Muscle of arm (tissue), 12 donors: ENCODE results near the gene BMPR1A. TPM values are rescaled to one million over a fixed set of nuclear protein-coding genes. Genes with fewer than 3 reads are reported as not detected.
A peak's percentile ranks its signal among the peaks of the same experiment; 100 is the strongest.
"Not testable (repeated sequence)": the region's sequence is repeated elsewhere in the genome, so short reads cannot be mapped to it uniquely, and the experiment has no call there.

ENCODE experiments used
- DNase-seq: peaks from one replicate; pipeline ENCODE4 v3.0.0-alpha.2; 2013
- polyA plus RNA-seq, 12 donors: library from polyadenylated mRNA; unstranded; fragments of 120-200 nt; gene quantifications; one replicate each; pipeline ENCODE4 v1.2.1, GENCODE V29; 2013; ENCODE audit not compliant: insufficient read length in 12 of 12

The BMPR1A gene
- polyA plus RNA-seq, 12 donors = 16.3 to 65.1 (median 55.2) TPM; not detected in 1

DNA sequence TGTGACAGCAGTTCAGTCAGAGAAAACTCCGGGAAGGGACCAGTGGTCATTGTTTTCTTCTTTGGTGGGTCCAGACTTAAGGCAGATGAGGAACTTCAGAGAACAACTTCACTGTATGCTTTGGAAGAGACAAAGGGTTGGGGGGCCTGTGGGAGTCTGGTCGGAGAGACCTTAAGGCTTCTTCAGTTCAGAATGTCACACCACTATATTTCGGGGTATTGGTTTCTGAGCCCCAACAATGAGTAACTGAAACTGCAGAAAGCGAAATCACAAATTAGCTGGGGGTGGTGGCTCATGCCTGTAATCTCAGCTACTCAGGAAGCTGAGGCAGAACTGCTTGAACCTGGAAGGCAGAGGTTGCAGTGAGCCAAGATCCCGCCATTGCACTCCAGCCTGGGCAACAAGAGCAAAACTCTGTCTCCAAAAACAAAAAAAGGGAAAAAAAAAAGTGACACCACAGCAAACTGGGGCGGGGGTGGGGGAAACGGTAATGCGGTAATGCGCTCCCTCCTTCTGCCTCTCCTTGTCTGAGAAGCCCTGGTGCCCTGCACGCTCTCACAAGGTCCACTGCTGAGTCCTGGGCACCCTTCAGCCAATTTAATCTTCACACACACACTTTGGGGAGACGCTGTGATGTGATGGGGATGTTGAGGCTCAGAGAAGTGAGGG is 209.7 kb downstream of the BMPR1A start:
- no peak for DNase-seq

DNA sequence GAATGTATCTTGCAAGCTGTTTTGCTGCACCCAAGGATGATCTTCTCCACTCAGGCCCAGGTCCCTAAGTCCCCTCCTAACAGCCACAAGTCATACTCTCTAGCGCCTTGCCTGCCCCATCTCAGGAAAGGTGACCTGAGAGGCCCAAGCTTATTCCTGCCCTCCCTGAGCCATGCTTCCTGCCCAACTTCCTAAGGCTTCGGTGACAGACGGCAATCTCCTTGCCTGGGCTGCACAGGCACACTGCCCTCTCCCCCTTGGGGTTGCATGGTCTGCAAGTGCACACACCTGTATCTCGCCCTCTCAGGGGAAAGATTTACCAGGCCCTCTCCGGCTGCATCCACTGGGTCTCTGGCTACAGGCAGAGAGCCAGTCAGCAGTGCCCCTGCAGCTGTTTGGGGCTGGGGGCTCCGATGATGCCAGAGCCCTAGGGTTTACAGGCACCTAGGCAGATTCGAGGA is 211.1 kb downstream of the BMPR1A start:
- no peak for DNase-seq

DNA sequence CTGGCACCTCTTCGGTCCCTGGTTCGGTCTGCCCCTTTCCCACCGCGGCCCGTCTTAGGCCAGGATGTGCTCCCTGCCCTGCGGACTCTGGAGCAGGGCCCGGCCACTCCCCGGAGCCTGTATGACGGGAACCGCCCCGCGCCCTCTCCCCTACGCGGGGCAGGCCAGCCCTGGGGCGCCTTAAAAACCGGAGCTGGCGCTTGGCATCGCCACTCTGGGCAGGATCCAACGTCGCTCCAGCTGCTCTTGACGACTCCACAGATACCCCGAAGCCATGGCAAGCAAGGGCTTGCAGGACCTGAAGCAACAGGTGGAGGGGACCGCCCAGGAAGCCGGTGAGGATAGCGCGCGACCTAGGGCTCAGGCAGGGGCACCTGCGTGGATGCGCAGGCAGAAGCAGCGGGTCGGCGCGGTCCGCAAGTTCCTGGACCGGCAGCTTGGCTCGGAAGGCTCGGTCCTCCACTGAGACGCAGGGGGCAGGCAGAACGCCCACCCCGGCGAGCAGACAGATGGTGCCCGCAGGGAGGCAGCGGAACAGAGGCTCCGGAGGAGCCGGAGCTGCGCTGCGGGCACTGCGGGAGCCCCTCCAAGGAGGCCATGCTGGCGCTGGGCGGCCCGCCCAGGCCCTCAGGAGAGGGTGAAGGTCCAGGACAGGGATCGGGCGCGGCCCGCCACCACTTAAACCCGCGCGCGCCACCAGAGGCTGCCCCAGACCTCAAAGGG is 212.0 kb downstream of the BMPR1A start, which contains the start of gene ADIRF:
Gene ADIRF (plus strand): TSS at position 212 of the 723 bp plus-strand sequence. CDS start 63 bp downstream, at position 275.
- no peak for DNase-seq

DNA sequence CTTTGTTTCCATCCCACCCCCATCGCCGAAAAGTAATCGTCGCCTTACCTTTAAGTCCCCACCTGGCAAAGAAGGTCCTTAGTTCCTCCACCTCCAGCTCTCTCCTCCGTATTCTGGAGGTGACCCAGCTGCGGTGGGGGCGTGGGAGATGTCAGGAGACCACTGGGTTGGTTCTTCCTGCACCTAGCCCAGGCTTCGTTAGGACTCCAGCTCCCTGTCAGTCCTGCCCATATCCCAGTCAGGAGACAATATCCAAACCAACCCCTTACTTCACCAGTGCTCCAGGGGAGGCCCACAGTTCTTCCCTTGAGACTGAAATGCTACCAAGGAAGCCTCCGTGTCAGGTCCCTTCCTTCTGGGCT is 212.6 kb downstream of the BMPR1A start:
- DNase-seq = no peak

DNA sequence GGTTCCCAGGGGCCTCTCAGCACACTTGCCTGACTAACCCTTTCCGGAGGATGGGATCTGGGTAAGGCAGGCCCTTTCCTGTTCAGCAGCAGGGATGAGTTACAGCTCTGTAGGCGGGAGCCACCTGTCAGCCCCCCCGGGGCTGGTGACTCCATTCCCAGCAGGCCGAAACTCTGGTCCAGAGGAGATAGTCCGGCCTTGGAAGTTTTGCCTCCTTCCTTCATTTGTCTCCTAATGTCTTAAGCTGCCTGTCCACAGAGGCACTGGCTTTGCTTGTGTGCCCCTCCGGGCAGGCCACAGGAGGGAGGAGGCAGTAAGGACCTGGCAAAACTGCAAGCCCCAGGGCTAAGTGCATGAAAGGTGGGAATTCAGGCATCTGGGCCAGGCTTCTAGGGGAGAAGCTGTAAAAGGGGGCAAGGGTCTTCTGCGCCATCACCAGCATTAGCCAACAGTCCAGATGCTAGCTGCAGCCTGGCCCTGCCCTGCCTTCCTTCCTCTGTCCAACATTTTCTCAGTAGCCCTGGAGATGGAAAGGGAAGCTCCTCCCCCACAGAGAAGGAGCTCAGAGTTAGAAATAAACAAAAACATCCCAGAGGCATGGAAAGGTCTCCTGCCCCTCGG is 213.1 kb downstream of the BMPR1A start:
- DNase-seq = no peak

DNA sequence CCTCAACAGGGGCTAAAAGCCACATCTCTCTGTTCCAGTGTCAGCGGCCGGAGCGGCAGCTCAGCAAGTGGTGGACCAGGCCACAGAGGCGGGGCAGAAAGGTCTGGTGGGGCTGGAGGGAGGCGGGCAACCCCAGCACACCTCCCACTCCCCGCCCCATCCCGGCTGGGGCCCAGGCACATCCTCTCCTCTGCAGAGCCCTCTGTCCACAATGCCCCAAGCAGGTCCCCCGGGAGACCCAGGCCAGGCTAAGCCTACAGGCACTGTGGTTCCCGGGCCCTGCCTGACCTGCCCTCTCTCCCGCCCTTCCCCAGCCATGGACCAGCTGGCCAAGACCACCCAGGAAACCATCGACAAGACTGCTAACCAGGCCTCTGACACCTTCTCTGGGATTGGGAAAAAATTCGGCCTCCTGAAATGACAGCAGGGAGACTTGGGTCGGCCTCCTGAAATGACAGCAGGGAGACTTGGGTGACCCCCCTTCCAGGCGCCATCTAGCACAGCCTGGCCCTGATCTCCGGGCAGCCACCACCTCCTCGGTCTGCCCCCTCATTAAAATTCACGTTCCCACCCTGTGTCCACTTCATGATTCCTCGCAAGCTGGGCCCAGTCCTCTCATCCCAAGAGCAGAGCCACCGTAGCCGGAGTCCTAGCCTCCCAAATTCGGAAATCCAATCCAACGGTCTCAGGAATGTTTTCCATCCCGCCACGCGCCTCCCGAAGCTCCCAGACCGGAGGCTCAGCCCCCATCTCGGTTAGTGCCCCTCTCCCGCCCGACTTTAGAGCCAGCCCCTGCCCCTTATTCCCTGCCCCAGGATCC is 214.0 kb downstream of the BMPR1A start:
- peak; percentile 57 for DNase-seq

DNA sequence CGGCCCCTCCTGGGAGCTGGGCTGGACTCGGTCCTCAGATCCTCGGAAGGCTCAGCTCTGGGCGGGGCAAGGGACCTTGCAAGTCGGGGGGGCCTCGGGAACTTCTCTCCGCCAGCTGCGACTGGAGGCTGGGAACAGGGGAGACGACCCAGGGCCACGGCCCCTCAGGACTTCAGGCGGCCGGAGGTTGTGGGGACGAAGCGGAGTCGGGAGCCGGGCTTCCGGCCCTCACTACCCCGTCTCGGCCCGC is 214.5 kb downstream of the BMPR1A start:
- DNase-seq = no peak

DNA sequence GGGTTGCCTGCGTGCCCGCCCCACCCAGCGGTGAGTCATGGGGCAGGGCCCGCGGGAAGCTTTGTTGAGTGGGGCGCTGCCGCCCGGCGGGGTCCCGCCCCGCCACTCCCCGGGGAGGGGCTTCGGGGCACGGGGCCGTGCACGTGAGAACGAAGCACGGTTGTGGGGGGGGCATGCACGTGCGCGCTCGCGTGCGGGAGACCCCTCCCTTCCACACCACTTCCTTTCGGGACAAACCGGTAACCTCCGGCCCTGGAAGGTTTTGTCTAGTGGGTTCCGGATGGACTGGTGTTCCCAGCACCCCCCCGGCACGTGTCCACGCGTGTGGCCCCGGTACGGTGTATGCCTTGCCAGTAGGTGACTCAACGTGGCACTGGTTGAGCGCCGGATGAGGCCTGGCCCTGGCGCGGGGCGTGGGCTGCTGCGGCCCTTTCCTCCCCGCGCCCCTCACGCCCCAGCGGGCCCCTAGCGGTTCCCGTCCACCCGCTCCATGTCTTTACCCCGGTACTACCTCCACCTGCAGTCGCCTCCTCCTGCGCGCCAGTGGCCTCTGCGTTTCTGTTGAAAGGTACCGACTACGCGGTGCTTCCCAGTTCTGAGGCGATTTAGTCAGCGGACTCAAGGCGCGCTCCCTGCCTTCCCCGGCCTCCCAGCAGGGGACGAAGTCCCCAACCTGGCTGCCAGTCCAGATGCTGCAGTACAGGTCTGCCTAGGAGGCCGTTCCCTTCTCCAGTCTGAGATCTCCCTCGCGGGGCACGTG is 215.0 kb downstream of the BMPR1A start:
- peak; percentile 91 for DNase-seq

DNA sequence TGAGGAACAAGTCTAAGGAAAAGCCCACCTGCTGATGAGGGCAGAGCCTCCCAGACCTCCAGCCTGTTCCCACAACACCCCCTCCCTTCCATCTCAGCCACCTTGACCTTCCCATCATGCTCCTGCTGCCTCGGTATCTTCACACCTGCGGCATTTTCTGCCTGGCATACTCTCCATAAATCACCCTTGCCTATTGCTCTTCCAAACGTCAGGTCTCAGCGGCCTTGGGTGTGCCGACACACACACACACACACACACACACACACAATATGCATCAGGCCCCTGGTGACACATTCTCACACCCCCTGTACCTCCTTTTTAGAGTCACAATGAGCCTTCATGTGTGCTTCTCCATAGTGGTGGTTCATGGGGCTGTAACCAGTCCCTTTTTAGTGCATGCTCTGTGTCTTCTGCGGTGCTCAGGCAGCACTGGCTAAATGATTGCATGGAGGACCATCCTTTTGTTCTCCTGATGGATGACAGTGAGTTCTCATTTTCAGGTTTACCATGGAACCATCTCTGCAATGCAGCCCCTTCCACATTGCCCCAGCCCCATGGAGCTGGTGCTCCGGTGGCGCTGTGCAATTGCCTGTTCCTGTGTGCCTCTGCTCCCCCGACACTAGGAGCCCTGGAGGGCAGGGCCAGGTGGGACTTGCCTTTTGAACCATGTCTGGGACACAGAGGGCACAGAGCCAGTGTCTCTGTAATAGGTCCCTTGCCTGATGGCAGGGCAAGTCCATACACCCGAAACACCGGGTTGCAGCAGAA is 216.4 kb downstream of the BMPR1A start:
- DNase-seq = no peak

DNA sequence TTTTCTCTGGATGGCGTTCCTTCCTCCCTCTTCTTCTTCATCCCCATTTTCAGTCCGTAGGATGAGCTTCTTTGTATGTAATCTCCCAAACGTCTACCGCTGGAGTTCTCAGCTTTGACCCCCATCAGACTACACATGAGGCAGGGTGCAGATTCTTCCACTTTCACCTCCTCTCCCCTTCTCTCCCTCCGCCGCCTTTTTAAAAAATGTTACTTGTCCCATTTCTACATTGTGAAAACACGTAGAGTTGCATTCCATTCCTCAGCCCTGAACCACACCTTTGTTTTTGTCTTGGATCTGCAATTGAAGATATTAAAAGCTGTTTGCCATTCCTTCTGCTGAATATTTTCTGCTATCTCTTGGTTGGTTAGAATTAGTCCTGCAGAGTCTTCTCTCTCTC is 218.1 kb downstream of the BMPR1A start:
- DNase-seq = no peak

DNA sequence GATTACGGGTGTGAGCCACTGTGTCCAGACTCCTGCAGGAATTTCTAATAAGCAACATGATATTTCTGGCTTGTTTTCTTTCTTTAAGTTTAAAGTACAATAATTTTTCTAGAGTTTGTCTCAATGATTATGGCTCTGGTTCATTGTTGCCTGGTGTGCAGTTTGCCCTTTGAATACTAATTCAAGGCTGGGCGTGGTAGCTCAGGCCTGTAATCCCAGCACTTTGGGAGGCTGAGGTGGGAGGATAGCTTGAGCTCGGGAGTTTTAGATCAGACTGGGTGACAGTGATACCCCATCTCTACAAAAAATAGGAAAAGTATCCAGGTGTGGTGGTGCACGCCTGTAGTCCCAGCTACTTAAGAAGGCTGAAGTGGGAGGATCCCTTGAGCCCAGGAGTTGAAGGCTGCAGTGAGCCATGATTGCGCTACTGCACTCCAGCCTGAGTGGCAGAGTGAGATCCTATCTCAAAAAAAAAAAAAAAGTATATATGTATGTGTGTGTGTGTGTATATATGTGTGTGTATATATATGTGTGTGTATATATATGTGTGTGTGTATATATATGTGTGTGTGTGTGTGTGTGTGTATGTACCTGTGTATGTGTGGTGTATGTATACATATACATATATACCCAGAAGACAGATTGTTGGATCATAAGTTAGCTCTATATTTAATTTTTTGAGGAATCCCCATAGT is 220.1 kb downstream of the BMPR1A start:
- no peak for DNase-seq

DNA sequence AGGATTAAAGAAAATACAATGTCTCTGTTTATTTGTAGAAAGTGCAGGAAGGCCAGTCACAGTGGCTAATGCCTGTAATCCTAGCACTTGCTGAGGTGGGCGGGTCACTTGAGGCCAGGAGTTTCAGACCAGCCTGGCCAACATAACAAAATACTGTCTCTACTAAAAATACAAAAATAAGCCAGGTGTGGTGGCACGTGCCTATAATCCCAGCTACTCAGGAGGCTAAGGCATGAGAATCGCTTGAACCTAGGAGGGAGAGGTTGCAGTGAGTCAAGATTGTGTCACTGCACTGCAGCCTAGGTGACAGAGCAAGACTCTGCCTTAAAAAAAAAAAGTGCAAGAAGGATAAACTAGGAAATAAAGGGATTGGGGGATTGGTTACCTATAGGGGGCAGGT is 222.0 kb downstream of the BMPR1A start:
- not testable (repeated sequence) for DNase-seq

DNA sequence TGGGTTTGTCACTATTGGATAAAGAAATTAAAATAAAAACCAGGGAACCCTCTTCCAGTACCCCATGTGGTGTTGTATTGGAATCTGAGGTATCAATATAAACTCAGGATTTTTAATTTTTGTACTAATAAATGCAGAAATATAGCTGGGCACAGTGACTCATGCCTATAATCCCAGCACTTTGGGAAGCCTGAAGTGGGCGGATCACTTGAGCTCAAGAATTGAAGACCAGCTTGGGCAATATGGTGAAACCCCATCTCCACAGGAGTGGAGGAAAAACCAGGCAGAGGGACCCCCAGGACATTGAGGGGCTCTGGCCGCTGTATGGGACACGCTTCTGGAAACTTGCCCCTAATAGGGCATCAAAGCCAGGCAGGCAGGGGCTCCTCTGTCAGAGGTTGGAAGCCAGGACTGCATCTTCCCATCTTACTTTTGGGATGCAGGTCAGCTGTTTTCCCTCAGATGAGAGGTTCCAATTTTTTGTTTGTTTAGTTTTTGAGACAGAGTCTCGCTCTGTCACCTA is 222.9 kb downstream of the BMPR1A start:
- no peak for DNase-seq

DNA sequence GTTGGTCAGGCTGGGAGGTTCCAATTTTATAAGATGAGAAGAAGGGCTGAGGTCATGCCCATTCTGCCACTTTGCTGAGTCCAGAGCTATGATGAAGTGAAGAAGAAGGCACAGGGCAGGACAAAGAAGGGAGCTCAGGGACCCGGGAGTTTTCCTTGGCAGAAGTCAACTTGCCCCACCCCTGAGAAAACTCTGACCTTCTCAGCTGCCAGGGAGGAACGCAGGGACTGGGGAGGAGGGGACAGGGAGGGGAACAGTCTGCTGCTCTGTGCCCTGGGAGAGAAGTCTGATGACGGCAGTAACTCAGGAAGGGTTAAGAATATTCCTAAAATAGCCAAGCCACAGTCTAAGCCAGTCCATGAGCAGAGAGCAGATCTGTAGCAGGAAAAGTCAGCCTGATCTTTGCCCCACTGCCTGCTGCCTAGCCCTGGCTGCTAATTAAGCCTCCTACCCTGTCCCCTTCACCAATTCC is 223.6 kb downstream of the BMPR1A start:
- DNase-seq = no peak

DNA sequence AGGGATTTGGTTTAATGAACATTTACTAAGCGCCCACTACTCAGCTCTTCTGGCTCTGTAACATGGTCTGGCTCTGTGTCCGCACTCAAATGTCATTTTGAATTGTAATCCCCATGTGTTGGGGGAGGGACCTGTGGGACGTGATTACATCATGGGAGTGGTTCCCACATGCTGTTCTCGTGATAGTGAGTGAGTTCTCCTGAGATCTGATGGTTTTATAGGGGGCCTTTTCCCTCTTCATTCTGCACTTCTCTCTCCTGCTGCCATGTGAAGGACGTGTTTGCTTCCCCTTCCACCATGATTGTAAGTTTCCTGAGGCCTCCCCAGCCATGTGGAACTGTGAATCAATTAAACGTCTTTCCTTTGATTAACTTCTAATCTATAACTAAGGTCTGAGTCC is 224.6 kb downstream of the BMPR1A start:
- not testable (repeated sequence) for DNase-seq

DNA sequence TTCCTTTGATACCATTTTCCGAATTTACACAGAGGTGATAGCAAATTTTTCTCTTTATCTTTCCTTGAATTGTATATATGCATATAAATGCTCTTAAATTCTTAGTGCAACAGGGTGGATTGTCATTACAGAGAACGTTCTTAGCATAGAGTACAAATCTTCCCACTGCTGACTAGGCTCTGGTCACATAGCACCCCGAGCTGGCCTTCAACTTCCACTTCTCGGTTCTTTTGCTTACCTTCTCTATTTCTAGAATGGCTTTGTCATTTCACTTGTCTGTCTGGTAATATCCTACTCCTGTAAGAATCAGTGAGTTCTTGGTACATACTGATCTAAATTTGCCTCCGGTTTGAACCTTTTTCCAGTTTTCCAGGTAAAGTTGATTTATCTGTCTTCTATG is 225.3 kb downstream of the BMPR1A start:
- DNase-seq = no peak
